Caki2 (cell line): ENCODE measurements around the gene BCL2L15. TPM values are rescaled to one million over a fixed set of nuclear protein-coding genes. Genes with fewer than 3 reads are reported as not detected.

ENCODE experiments used
- DNase-seq: peaks from one replicate; pipeline ENCODE4 v3.0.0-alpha.2; 2015; ENCODE audit warnings: low read depth
- in situ Hi-C: cut with HindIII; loops from 2 replicates; pipeline ENCODE4 v1.10.0; 2016; ENCODE audit warnings: low sequenced_read_pairs, low pct_unique_long_range_greater_than_20kb, mixed read lengths
- total RNA-seq: library from RNA; depleted of rRNA; stranded (reverse); fragments of >200 nt; shearing (Covaris generic); gene quantifications from 2 replicates; pipeline ENCODE4 v1.2.3, GENCODE V29; 2014; ENCODE audit warnings: low replicate concordance; rRNA removed

The BCL2L15 gene
- total RNA-seq: 1.9 TPM in 1 of 2 replicates, not detected in the other

- in situ Hi-C loops: no loop called here
- peak; percentile 59 for DNase-seq
Observed at GRCh38 chr1:113887402-113888175, at the start of gene BCL2L15. Gene BCL2L15 (minus strand): TSS chr1:113887581. CDS start chr1:113887375, 206 bp downstream.

GRCh38 chr1:113937146-113937545 lies 49.8 kb upstream of the BCL2L15 start:
- in situ Hi-C loops: no loop called here
- no peak for DNase-seq

GRCh38 chr1:113935970-113936369 lies 48.6 kb upstream of the BCL2L15 start:
- no peak for DNase-seq
- in situ Hi-C loops: no loop called here

- in situ Hi-C loops: no loop called here
- no peak for DNase-seq
Observed at GRCh38 chr1:113935176-113935575, 47.8 kb upstream of the BCL2L15 start.

- DNase-seq: no peak
Observed at GRCh38 chr1:113934511-113935055, 47.2 kb upstream of the BCL2L15 start.

GRCh38 chr1:113934006-113934405 lies 46.6 kb upstream of the BCL2L15 start:
- no peak for DNase-seq
- in situ Hi-C loops: no loop called here

More at GRCh38 chr1:113934511-113935055, 47.2 kb upstream of the BCL2L15 start:
- in situ Hi-C loops: no loop called here

- in situ Hi-C loops: no loop called here
Observed at GRCh38 chr1:113931451-113931851, 44.1 kb upstream of the BCL2L15 start.

GRCh38 chr1:113930499-113931161 lies 43.2 kb upstream of the BCL2L15 start:
- DNase-seq: peak; percentile 58
- in situ Hi-C loops: no loop called here

More at GRCh38 chr1:113931451-113931851, 44.1 kb upstream of the BCL2L15 start:
- peak; percentile 59 for DNase-seq

GRCh38 chr1:113929750-113930498 lies 42.5 kb upstream of the BCL2L15 start:
- peak; percentile 46 for DNase-seq
- in situ Hi-C loops: no loop called here

- in situ Hi-C loops: no loop called here
Observed at GRCh38 chr1:113928941-113929749, 41.8 kb upstream of the BCL2L15 start, which contains the start of gene HIPK1. Gene HIPK1 (plus strand): TSS chr1:113929324.

GRCh38 chr1:113928187-113928930 lies 41.0 kb upstream of the BCL2L15 start:
- in situ Hi-C loops: no loop called here

More at GRCh38 chr1:113928941-113929749, 41.8 kb upstream of the BCL2L15 start, which contains the start of gene HIPK1:
- DNase-seq: peak; percentile 80

GRCh38 chr1:113924473-113924872 lies 37.1 kb upstream of the BCL2L15 start:
- in situ Hi-C loops: no loop called here
- no peak for DNase-seq

More at GRCh38 chr1:113928187-113928930, 41.0 kb upstream of the BCL2L15 start:
- DNase-seq: peak; percentile 14

- in situ Hi-C loops: no loop called here
- DNase-seq: no peak
Observed at GRCh38 chr1:113922957-113923356, 35.6 kb upstream of the BCL2L15 start.

GRCh38 chr1:113918243-113918642 lies 30.9 kb upstream of the BCL2L15 start:
- in situ Hi-C loops: no loop called here

GRCh38 chr1:113917400-113918082 lies 30.2 kb upstream of the BCL2L15 start:
- no peak for DNase-seq
- in situ Hi-C loops: no loop called here

More at GRCh38 chr1:113918243-113918642, 30.9 kb upstream of the BCL2L15 start:
- no peak for DNase-seq

GRCh38 chr1:113916974-113917373 lies 29.6 kb upstream of the BCL2L15 start:
- no peak for DNase-seq
- in situ Hi-C loops: no loop called here
